ENCODE data around the gene FBXL7.

Gene FBXL7

GRCh38 chr5:15623794-15624193, 123.8 kb downstream of the FBXL7 start:
- FAIRE-seq, result no peak

GRCh38 chr5:15627109-15627508, 127.1 kb downstream of the FBXL7 start:
- no peak for FAIRE-seq

GRCh38 chr5:15627647-15628046, 127.7 kb downstream of the FBXL7 start:
- FAIRE-seq, result no peak

GRCh38 chr5:15630441-15630840, 130.5 kb downstream of the FBXL7 start:
- FAIRE-seq, result no peak

GRCh38 chr5:15634591-15635288, 134.8 kb downstream of the FBXL7 start:
- no peak for FAIRE-seq

GRCh38 chr5:15635289-15635616, 135.3 kb downstream of the FBXL7 start:
- no peak for FAIRE-seq

GRCh38 chr5:15637345-15637744, 137.4 kb downstream of the FBXL7 start:
- FAIRE-seq, result no peak

GRCh38 chr5:15637886-15638285, 137.9 kb downstream of the FBXL7 start:
- FAIRE-seq, result no peak

- FAIRE-seq, result no peak
Observed at GRCh38 chr5:15638296-15638695, 138.3 kb downstream of the FBXL7 start.

- FAIRE-seq, result no peak
Observed at GRCh38 chr5:15639288-15639687, 139.3 kb downstream of the FBXL7 start.

GRCh38 chr5:15640116-15640515, 140.1 kb downstream of the FBXL7 start:
- no peak for FAIRE-seq

GRCh38 chr5:15643731-15644130, 143.8 kb downstream of the FBXL7 start:
- no peak for FAIRE-seq

GRCh38 chr5:15645381-15646160, 145.6 kb downstream of the FBXL7 start:
- no peak for FAIRE-seq

GRCh38 chr5:15646371-15646770, 146.4 kb downstream of the FBXL7 start:
- FAIRE-seq, result no peak

GRCh38 chr5:15647251-15647650, 147.3 kb downstream of the FBXL7 start:
- no peak for FAIRE-seq

GRCh38 chr5:15650266-15650665, 150.3 kb downstream of the FBXL7 start:
- no peak for FAIRE-seq

- no peak for FAIRE-seq
Observed at GRCh38 chr5:15654779-15655178, 154.8 kb downstream of the FBXL7 start.

GRCh38 chr5:15655683-15656082, 155.7 kb downstream of the FBXL7 start:
- no peak for FAIRE-seq

GRCh38 chr5:15664961-15665360, 165.0 kb downstream of the FBXL7 start:
- no peak for FAIRE-seq

GRCh38 chr5:15669826-15670225, 169.8 kb downstream of the FBXL7 start:
- no peak for FAIRE-seq

- no peak for FAIRE-seq
Observed at GRCh38 chr5:15674716-15675115, 174.7 kb downstream of the FBXL7 start.

- FAIRE-seq, result no peak
Observed at GRCh38 chr5:15676591-15676990, 176.6 kb downstream of the FBXL7 start.

GRCh38 chr5:15679161-15679560, 179.2 kb downstream of the FBXL7 start:
- no peak for FAIRE-seq

GRCh38 chr5:15680455-15680854, 180.5 kb downstream of the FBXL7 start:
- FAIRE-seq, result no peak

- FAIRE-seq, result no peak
Observed at GRCh38 chr5:15682122-15682521, 182.1 kb downstream of the FBXL7 start.

Measured in islet of Langerhans (tissue), 1 donor.